Measurements from ENCODE around the gene ZNF493. TPM values are rescaled to one million over a fixed set of nuclear protein-coding genes. Genes with fewer than 3 reads are reported as not detected.

The ZNF493 gene
- total RNA-seq: 12.2 and 12.5 TPM in 2 replicates

DNA sequence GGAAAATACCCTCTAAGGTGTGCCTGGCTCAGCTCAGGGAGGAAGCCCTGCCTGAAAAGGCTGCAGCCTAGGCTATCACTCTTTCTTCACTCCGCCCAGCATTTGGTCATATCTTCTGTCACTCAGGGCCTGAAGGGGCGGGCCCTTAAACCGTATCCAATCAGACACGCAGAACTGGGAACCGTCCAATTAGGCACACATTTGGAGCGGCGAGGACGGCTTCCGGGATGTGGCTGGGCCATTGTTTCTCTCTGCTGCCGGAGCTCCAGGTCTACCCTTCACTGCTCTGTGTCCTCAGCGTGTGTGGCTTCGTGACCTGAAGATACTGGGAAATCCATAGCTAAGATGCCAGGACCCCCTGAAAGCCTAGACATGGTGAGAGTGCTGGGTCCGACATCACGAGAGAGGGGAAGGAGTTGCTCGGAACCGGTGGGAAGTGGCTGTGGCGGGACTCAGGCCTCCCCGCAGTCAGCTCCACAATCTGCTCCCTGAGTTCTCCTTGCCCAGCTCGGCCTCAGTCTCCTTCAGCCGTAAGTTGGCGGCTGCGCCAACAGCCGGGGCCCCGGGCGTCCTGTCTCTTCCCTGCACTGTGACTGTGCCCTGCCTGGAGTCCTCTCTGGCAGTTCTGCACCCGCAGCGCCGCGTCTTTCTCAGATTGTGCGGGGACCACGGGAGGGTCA is at the start of gene ZNF493:
TSS of gene ZNF493 (plus strand) at position 241 of the 680 bp plus-strand sequence. CDS start at position 346, 105 bp downstream.
- H3K27me3 Mint-ChIP-seq: no peaks in the 10 kb centered on the region
- DNase-seq: peak; percentile 96
- H3K36me3 Mint-ChIP-seq (ENCODE audit: low read depth): peaks cover 36% of the 10 kb centered on the region
- peak within 1 kb of the TSS; percentile 93 for H3K4me3 Mint-ChIP-seq
- intact Hi-C loops (cut with micrococcal nuclease): loop anchor here (1.0 to 2.0 kb wide), 4 partner anchors 38 to 832 kb away; partner anchors contain the start of genes ZNF429, ZNF708, ZNF737 and ZNF738
- H3K9me3 Mint-ChIP-seq: peaks cover 18% of the 10 kb centered on the region
- peaks cover 8% of the 10 kb centered on the region for H3K4me1 Mint-ChIP-seq
- peak within 1 kb of the TSS; percentile 85 for H3K27ac Mint-ChIP-seq

DNA sequence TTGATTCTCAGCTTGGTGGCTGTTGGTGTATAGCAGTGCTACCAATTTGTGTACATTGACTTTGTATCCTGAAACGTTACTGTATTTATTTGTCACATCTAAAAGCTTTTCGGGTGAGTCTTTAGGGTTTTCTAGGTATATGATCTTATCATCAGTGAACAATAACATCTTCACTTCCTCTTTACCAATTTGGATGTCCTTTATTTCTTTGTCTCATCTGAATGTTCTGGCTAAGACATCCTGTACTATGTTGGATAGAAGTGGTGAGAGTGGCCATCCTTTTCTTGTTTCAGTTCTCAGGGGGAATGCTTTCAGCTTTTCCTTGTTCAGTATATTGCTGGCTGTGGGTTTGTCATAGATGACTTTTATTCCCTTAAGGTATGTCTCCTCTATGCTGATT is 44.1 kb upstream of the ZNF493 start:
- Mint-ChIP-seq H3K4me1 (no peaks in the 10 kb centered on the region), H3K36me3 (ENCODE audit: low read depth) (no peaks in the 10 kb centered on the region), H3K27ac (no peak overlapping the region), H3K27me3 (no peaks in the 10 kb centered on the region), H3K4me3 (no peak overlapping the region), H3K9me3 (peaks cover 10% of the 10 kb centered on the region)
- DNase-seq: no peak
- intact Hi-C loops (cut with micrococcal nuclease): no loop called here

DNA sequence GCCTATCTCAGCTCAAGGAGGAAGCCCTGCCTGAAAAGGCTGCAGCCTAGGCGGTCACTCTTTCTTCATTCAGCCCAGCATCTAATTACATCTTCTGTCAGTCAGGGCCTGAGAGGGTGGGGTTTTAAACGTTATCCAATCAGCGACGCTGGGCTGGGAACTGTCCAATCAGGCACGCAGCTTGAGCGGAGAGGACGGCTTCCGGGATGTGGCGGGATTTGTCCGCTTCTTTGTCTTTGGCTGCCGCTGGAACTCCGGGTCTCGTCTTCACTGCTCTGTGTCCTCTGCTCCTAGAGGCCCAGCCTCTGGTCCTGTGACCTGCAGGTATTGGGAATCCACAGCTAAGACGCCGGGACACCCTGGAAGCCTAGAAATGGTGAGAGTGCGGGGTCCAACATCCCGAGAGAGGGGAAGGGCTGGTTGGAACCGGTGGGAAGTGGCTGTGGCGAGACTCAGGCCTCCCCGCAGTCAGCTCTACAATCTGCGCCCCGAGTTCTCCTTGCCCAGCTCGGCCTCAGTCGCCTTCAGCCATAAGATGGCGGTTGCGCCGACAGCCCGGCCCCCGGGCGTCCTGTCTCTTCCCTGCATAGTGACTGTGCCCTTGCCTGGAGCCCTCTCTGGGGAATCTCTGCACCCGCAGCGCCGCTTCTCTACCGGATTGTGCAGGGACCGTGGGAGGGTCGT is 38.0 kb upstream of the ZNF493 start, which contains the start of gene ZNF738:
TSS of gene ZNF738 (plus strand) at position 233 of the 684 bp plus-strand sequence. CDS start at position 374, 141 bp downstream.
- H3K27me3 Mint-ChIP-seq: no peaks in the 10 kb centered on the region
- intact Hi-C loops (cut with micrococcal nuclease): loop anchor here (1.0 to 2.0 kb wide), 2 partner anchors 30 to 38 kb away; partner anchors contain the start of genes ZNF493 and ZNF708
- H3K36me3 Mint-ChIP-seq (ENCODE audit: low read depth): peaks cover 34% of the 10 kb centered on the region
- peak; percentile 94 for DNase-seq
- H3K9me3 Mint-ChIP-seq: peaks cover 12% of the 10 kb centered on the region
- peak within 1 kb of the TSS; percentile 95 for H3K27ac Mint-ChIP-seq
- peak within 1 kb of the TSS; percentile 98 for H3K4me3 Mint-ChIP-seq
- H3K4me1 Mint-ChIP-seq: peaks cover 12% of the 10 kb centered on the region

DNA sequence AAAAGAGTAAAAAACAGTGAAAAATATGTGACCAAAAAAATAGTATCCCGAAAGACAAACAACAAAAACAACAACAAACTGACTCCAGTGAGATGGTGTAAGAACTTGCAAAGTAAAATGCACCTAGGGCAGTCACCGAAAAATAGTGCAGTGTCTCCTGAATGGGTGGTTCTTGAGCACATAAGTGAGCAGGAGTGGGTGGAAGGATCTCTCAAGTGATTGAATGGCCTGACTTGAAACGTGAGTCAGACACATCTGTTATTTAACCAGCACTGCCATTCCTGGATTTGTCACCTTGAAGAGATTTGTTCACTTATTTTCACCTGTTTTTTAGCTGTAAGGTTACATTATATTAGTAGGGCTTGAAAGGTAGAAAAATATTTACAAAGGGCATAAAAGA is 34.6 kb upstream of the ZNF493 start:
- peaks cover 12% of the 10 kb centered on the region for H3K4me1 Mint-ChIP-seq
- H3K4me3 Mint-ChIP-seq: no peak overlapping the region
- H3K9me3 Mint-ChIP-seq: peaks cover 10% of the 10 kb centered on the region
- intact Hi-C loops (cut with micrococcal nuclease): no loop called here
- H3K27ac Mint-ChIP-seq: no peak overlapping the region
- H3K36me3 Mint-ChIP-seq (ENCODE audit: low read depth): peaks cover 63% of the 10 kb centered on the region
- no peak for DNase-seq
- H3K27me3 Mint-ChIP-seq: no peaks in the 10 kb centered on the region

DNA sequence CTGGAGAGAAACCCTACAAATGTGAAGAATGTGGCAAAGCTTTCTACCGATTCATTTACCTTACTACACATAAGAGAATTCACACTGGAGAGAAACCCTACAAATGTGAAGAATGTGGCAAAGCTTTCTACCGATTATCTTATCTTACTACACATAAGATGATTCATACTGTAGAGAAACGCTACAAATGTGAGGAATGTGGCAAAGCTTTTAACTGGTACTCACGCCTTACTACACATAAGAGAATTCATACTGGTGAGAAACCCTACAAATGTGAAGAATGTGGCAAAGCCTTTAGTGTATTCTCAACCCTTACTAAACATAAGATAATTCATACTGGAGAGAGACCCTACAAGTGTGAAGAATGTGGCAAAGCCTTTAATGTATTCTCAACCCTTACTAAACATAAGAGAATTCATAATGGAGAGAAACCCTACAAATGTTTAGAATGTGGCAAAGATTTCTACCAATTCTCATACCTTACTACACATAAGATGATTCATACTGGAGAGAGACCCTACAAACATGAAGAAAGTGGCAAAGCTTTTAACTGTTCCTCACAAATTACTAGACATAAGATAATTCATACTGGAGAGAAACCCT is 12.9 kb upstream of the ZNF493 start:
- Mint-ChIP-seq H3K9me3 (peaks cover 32% of the 10 kb centered on the region), H3K36me3 (ENCODE audit: low read depth) (peaks cover 39% of the 10 kb centered on the region), H3K4me3 (no peak overlapping the region), H3K27me3 (no peaks in the 10 kb centered on the region), H3K27ac (no peak overlapping the region), H3K4me1 (no peaks in the 10 kb centered on the region)
- no peak for DNase-seq
- intact Hi-C loops (cut with micrococcal nuclease): no loop called here

DNA sequence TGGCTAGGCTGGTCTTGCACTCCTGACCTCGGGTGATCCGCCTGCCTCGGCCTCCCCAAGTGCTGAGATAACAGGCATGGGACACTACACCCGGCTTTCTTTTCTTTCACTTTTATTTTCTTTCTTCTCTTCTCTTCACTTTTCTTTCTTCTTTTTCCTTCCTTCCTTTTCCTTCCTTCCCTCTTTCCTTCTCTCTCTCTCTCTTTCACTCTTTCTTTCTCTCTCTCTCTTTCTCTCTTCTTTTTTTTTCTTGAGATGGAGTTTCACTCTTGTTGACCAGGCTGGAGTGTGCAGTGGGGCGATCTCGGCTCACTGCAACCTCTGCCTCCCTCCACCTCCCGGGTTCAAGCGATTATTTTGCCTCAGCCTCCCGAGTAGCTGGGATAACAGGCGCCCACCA is 812 bp upstream of the ZNF493 start:
- intact Hi-C loops (cut with micrococcal nuclease): loop anchor here (1.0 to 2.0 kb wide), 3 partner anchors 37 to 831 kb away; partner anchors contain the start of genes ZNF708, ZNF737 and ZNF738
- H3K36me3 Mint-ChIP-seq (ENCODE audit: low read depth): peaks cover 32% of the 10 kb centered on the region
- DNase-seq: no peak
- H3K4me3 Mint-ChIP-seq: no peak overlapping the region
- no peak overlapping the region for H3K27ac Mint-ChIP-seq
- H3K4me1 Mint-ChIP-seq: peaks cover 8% of the 10 kb centered on the region
- peaks cover 23% of the 10 kb centered on the region for H3K9me3 Mint-ChIP-seq
- no peaks in the 10 kb centered on the region for H3K27me3 Mint-ChIP-seq

DNA sequence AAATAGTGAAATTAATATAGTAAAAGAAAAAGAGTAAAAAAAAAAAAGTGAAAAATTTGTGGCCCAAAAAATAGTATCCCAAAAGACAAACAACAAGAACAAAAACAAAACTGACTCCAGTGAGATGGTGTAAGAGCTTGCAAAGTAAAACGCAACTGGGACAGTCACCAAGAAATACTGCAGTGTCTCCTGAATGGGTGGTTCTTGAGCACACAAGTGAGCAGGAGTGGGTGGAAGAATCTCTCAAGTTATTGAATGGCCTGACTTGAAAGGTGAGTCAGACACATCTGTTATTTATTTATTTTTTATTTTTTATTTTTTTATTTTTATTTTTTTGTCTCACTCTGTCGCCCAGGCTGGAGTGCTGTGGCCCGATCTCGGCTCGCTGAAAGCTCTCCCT is 1.9 kb downstream of the ZNF493 start:
- intact Hi-C loops (cut with micrococcal nuclease): no loop called here
- Mint-ChIP-seq H3K9me3 (peaks cover 13% of the 10 kb centered on the region), H3K27me3 (no peaks in the 10 kb centered on the region), H3K36me3 (ENCODE audit: low read depth) (peaks cover 54% of the 10 kb centered on the region), H3K4me3 (no peak overlapping the region), H3K27ac (no peak overlapping the region), H3K4me1 (peaks cover 8% of the 10 kb centered on the region)
- DNase-seq: no peak

DNA sequence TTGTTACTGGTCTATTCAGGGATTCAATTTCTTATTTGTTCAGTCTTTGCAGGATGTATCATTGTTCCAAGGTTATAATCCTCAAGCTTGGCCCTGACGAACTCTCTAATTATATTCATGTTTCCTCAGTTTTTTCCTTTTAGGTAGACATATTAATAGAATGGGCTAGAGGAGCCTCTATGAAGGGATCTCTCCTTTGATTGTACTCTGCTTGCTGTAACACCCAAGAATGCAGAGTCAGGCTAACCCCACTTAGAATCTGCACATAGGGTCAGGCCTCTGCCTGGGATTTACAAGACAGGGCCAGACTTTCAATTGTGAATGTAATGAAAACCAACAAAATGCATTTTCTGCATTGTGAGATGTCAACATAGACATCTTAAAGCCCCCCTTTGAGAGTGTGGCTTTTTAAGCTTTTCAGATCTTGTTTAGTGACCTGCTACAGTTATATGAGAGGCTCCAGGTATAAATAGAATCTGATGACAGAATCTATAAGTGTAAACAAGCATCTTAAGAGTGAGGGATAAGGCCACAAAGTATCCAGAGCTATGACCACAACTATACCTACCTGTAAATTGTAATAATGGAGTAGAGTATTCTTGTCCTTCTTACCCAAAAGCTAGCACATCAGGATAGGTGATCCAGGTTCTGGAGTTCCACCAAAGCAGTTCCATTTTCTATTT is 5.5 kb downstream of the ZNF493 start:
- DNase-seq: no peak
- H3K4me3 Mint-ChIP-seq: no peak overlapping the region
- intact Hi-C loops (cut with micrococcal nuclease): no loop called here
- H3K27ac Mint-ChIP-seq: no peak overlapping the region
- H3K27me3 Mint-ChIP-seq: no peaks in the 10 kb centered on the region
- H3K36me3 Mint-ChIP-seq (ENCODE audit: low read depth): peaks cover 71% of the 10 kb centered on the region
- H3K4me1 Mint-ChIP-seq: peaks cover 5% of the 10 kb centered on the region
- H3K9me3 Mint-ChIP-seq: peaks cover 12% of the 10 kb centered on the region

DNA sequence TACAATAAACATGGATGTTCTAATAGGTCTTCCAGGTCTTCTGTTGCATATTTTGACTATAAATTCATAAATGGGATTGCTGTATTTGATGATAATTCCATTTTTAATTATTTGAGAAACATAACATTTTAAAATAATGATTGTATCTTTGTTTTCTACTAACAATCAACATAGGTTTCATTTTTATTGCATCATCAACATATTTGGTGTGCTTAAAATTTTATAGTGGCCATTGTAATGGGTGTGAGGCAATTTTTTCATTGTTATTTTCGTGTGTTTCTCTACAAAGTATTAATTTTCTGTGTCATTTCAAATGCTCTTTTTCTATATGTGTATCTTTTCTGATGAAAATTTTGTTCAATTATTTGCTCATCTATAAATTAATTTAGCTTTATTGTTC is 13.2 kb downstream of the ZNF493 start:
- intact Hi-C loops (cut with micrococcal nuclease): no loop called here
- Mint-ChIP-seq H3K27me3 (no peaks in the 10 kb centered on the region), H3K4me3 (no peak overlapping the region), H3K9me3 (peaks cover 19% of the 10 kb centered on the region), H3K36me3 (ENCODE audit: low read depth) (peaks cover 75% of the 10 kb centered on the region), H3K4me1 (no peaks in the 10 kb centered on the region), H3K27ac (no peak overlapping the region)
- DNase-seq: no peak

DNA sequence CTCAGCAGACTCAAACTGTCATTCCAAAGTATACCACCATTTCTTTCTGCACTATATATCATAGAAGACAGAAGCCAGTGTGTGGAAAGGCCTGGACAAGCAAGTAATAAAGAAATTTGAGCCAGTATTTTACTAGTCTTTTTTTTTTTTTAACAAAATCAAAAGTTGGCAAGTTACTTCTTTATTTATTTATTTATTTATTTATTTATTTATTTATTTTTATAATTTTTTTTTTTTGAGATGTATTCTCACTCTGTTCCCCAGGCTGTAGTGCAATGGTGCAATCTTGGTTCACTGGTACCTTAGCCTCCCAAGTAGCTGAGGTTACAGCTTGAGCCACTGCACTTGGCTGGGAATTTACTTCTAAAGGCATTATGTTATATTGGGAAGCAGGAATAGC is 25.3 kb downstream of the ZNF493 start:
- H3K27me3 Mint-ChIP-seq: no peaks in the 10 kb centered on the region
- H3K4me3 Mint-ChIP-seq: no peak overlapping the region
- no peak for DNase-seq
- intact Hi-C loops (cut with micrococcal nuclease): no loop called here
- H3K27ac Mint-ChIP-seq: no peak overlapping the region
- peaks cover 20% of the 10 kb centered on the region for H3K9me3 Mint-ChIP-seq
- H3K4me1 Mint-ChIP-seq: no peaks in the 10 kb centered on the region
- peaks cover 43% of the 10 kb centered on the region for H3K36me3 Mint-ChIP-seq (ENCODE audit: low read depth)

DNA sequence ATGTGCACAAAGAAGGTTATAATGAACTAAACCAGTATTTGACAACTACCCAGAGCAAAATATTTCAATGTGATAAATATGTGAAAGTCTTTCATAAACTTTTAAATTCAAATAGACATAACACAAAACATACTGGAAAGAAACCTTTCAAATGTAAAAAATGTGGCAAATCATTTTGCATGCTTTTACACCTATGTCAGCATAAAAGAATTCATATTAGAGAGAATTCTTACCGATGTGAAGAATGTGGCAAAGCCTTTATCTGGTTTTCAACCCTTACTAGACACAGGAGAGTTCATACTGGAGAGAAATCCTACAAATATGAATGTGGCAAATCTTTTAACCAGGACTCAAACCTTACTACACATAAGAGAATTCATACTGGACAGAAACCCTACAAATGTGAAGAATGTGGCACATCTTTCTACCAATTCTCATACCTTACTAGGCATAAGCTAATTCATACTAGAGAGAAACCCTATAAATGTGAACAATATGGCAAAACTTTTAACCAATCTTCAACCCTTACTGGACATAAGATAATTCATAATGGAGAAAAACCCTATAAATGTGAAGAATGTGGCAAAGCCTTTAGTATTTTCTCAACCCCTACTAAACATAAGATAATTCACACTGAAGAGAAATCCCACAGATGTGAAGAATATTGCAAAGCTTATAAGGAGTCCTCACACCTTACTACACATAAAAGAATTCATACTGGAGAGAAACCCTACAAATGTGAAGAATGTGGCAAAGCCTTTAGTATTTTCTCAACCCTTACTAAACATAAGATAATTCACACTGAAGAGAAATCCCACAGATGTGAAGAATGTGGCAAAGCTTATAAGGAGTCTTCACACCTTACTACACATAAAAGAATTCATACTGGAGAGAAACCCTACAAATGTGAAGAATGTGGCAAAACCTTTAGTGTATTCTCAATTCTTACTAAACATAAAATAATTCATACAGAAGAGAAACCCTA is 26.4 kb downstream of the ZNF493 start:
- Mint-ChIP-seq H3K27me3 (no peaks in the 10 kb centered on the region), H3K9me3 (peaks cover 15% of the 10 kb centered on the region), H3K4me3 (no peak overlapping the region), H3K36me3 (ENCODE audit: low read depth) (peaks cover 32% of the 10 kb centered on the region), H3K4me1 (no peaks in the 10 kb centered on the region), H3K27ac (no peak overlapping the region)
- DNase-seq: no peak
- intact Hi-C loops (cut with micrococcal nuclease): no loop called here

DNA sequence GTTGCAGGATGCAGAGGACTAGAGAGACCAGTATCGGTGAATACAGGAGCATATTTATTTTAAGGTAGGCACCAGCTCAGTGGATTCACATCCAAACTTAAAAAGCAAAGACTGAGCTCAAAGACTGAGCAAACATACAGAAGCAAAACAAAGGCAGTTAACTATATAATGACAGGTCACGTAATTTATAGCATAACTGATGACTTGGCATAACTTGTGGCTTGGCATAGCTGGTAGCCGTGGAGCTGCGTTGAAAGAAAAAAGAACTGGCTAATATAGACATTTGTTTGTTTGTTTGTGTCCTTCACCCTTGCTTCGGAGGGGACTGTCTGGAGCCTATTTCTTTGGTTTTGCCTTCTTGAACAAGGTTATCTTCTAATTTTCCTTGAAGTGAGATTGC is 33.7 kb downstream of the ZNF493 start:
- DNase-seq: no peak
- Mint-ChIP-seq H3K9me3 (peaks cover 7% of the 10 kb centered on the region), H3K36me3 (ENCODE audit: low read depth) (peaks cover 2% of the 10 kb centered on the region), H3K27ac (no peak overlapping the region), H3K27me3 (no peaks in the 10 kb centered on the region), H3K4me3 (no peak overlapping the region), H3K4me1 (no peaks in the 10 kb centered on the region)
- intact Hi-C loops (cut with micrococcal nuclease): no loop called here

DNA sequence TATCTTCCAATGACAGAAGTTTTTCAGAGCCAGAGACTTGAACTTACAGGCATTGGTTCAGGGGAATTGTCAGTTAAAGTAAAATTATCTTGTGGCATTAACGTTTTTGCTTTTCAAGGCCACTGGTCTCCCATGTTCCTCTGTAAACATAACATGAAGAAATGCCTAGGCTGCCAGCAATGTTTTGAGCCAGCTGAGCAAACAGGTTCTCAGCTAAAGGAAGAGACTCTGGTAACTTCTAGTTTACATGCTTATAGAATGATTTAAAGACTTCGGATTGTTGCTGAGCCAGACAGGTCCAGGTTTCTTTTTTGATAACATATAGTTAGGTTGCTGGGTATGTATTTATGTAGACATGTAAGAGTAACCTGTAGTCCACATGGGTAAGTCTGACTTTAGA is 35.7 kb downstream of the ZNF493 start:
- no peak for DNase-seq
- intact Hi-C loops (cut with micrococcal nuclease): no loop called here
- Mint-ChIP-seq H3K27ac (no peak overlapping the region), H3K27me3 (no peaks in the 10 kb centered on the region), H3K4me1 (no peaks in the 10 kb centered on the region), H3K4me3 (no peak overlapping the region), H3K36me3 (ENCODE audit: low read depth) (peaks cover 2% of the 10 kb centered on the region), H3K9me3 (peaks cover 13% of the 10 kb centered on the region)
